AG04450 (cell line): ENCODE data around the gene KIFC3. TPM values are rescaled to one million over a fixed set of nuclear protein-coding genes. Genes with fewer than 3 reads are reported as not detected.
"Not testable (repeated sequence)": the region's sequence is repeated elsewhere in the genome, so short reads cannot be mapped to it uniquely, and the experiment has no call there.

ENCODE experiments used
- CTCF ChIA-PET: fragments of 300-600, 350-600 bp; formaldehyde crosslinking; extraction: SDS; loops from one replicate; lab custom pipeline; 2022; ENCODE audit warnings: antibody characterized with exemption, inconsistent platforms; lab: Charles Lee
- POLR2A ChIA-PET: fragments of 350-600 bp; formaldehyde crosslinking; extraction: SDS; loops from one replicate; lab custom pipeline; 2021; ENCODE audit warnings: antibody characterized with exemption, inconsistent platforms; lab: Yijun Ruan, JAX
- DNase-seq: peaks from one replicate; pipeline ENCODE4 v3.0.0-alpha.2; 2011; ENCODE audit warnings: low read depth, low spot score
- H3K27ac ChIP-seq: one replicate; pipeline ENCODE4 v1.5.1; 2012; ENCODE audit warnings: low read depth, low read length, control low read depth
- H3K27me3 ChIP-seq: one replicate; pipeline ENCODE4 v1.6.0; 2012; ENCODE audit warnings: low read length; ENCODE audit not compliant: control insufficient read depth, insufficient read depth
- H3K4me3 ChIP-seq: 2 replicates; pipeline ENCODE4 v1.5.1; 2011; ENCODE audit warnings: mild to moderate bottlenecking, low read depth, low read length, control low read depth
- H3K9me3 ChIP-seq: 2 replicates; pipeline ENCODE4 v1.5.1; 2012; ENCODE audit warnings: low read length; ENCODE audit not compliant: control insufficient read depth, insufficient read depth
- CTCF ChIP-seq: IDR thresholded peaks from 2 replicates; pipeline ENCODE4 v1.5.1; 2011; ENCODE audit warnings: low read depth, low read length, control low read depth, inconsistent platforms
- polyA plus RNA-seq: library from polyadenylated mRNA; depleted of rRNA; stranded (reverse); fragments of >200 nt; gene quantifications from 2 replicates; pipeline ENCODE4 v1.2.3, GENCODE V29; 2011

The KIFC3 gene
- polyA plus RNA-seq, 1 experiment: 24.4 TPM

- no peak overlapping the region for H3K27ac ChIP-seq
- ChIA-PET POLR2A (no interaction called here), CTCF (no interaction called here)
- no peaks in the 10 kb centered on the region for H3K9me3 ChIP-seq
- no peak for TF ChIP-seq CTCF
- no peaks in the 10 kb centered on the region for H3K27me3 ChIP-seq
- no peak for DNase-seq
- no peak overlapping the region for H3K4me3 ChIP-seq
Observed at GRCh38 chr16:57785385-57785784, 16.9 kb downstream of the KIFC3 start.

- Histone ChIP-seq H3K27ac (no peak overlapping the region), H3K9me3 (no peaks in the 10 kb centered on the region), H3K4me3 (no peak overlapping the region), H3K27me3 (no peaks in the 10 kb centered on the region)
- CTCF ChIA-PET: no interaction called here
- TF ChIP-seq CTCF: no peak
- POLR2A ChIA-PET: no interaction called here
- no peak for DNase-seq
Observed at GRCh38 chr16:57784334-57784733, 18.0 kb downstream of the KIFC3 start.

GRCh38 chr16:57783883-57784282 is 18.4 kb downstream of the KIFC3 start:
- CTCF ChIA-PET: no interaction called here
- no peaks in the 10 kb centered on the region for H3K27me3 ChIP-seq
- DNase-seq: no peak
- no peak overlapping the region for H3K4me3 ChIP-seq
- H3K27ac ChIP-seq: no peak overlapping the region
- TF ChIP-seq CTCF: no peak
- POLR2A ChIA-PET: no interaction called here
- no peaks in the 10 kb centered on the region for H3K9me3 ChIP-seq

DNA sequence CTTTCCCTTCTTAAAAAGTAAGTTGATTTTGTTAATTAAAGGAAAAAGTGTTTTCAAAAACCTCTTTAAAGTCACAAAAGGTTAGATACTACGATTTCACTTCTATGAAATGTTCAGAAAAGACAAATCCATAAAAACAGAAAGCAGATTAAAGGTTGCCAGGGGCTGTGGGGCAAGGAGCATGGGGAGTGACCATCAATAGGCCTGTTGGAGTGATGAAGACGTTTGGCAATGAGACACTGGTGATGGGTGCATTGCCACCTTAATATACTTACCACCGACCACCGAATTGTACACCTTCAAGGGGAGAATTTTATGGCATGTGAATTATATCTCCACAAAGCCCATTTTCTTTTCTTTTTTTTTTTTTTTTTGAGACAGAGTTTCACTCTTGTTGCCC is 19.2 kb downstream of the KIFC3 start:
- Histone ChIP-seq H3K4me3 (no peak overlapping the region), H3K9me3 (no peaks in the 10 kb centered on the region), H3K27me3 (no peaks in the 10 kb centered on the region), H3K27ac (no peak overlapping the region)
- POLR2A ChIA-PET: no interaction called here
- CTCF ChIA-PET: no interaction called here
- no peak for DNase-seq
- TF ChIP-seq CTCF: no peak

DNA sequence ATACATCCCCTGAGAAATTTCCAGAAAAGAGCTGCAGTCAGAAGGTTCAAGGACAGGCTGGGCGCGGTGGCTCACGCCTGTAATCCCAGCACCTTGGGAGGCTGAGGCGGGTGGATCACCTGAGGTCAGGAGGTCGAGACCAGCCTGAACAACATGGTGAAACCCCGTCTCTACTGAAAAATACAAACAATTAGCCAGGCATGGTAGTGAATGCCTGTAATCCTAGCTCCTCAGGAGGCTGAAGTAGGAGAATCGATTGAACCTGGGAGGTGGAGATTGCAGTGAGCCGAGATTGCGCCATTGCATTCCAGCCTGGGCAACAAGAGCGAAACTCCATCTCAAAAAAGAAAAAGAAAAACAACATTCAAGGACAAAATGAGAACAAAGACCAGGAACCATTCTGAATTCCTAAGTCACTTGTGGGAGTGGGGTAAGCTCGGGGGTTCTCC is 19.7 kb downstream of the KIFC3 start:
- CTCF ChIA-PET: interaction anchor here (0.6 kb wide), 1 partner anchor 10 kb away, joined by 4 read pairs; no protein-coding TSS in a partner anchor
- H3K4me3 ChIP-seq, H3K9me3 ChIP-seq, H3K27ac ChIP-seq, DNase-seq, H3K27me3 ChIP-seq, POLR2A ChIA-PET: not testable (repeated sequence)
